ENCODE results near the gene TIAM2. TPM values are rescaled to one million over a fixed set of nuclear protein-coding genes. Genes with fewer than 3 reads are reported as not detected.

TIAM2 gene
- total RNA-seq, 1 experiment from 2014 or later = 3.8 TPM

GRCh38 chr6:155240905-155241600 lies 245.9 kb downstream of the TIAM2 start:
- BruUV-seq (replicated peaks) = no TSS peak
- Histone ChIP-seq H3K4me1 (no peaks in the 10 kb centered on the region), H3K27me3 (replicated peaks; ENCODE audit: control insufficient read depth, insufficient read depth, low read length) (no peaks in the 10 kb centered on the region), H3K9me3 (peaks cover 10% of the 10 kb centered on the region; the same call in 1 of the 2 replicates), H3K36me3 (ENCODE audit: control insufficient read depth, insufficient read depth, low read length) (no peaks in the 10 kb centered on the region), H3K4me3 (ENCODE audit: low read depth, low read length) (no peak overlapping the region)
- ChIA-PET POLR2A (no interaction called here), CTCF (interaction anchor here (0.6 kb wide), 1 partner anchor 525 kb away, joined by 5 read pairs; no protein-coding TSS in a partner anchor)
- Mint-ChIP-seq H3K9me3 (ENCODE audit: unreplicated experiment) (peaks cover 31% of the 10 kb centered on the region), H3K27ac (ENCODE audit: unreplicated experiment) (no peak overlapping the region), H3K27me3 (ENCODE audit: insufficient read depth, unreplicated experiment) (no peaks in the 10 kb centered on the region), H3K36me3 (ENCODE audit: insufficient read depth, unreplicated experiment) (peaks cover 11% of the 10 kb centered on the region), H3K4me3 (ENCODE audit: unreplicated experiment) (no peak overlapping the region), H3K4me1 (ENCODE audit: low read depth, unreplicated experiment) (no peaks in the 10 kb centered on the region)
- intact Hi-C loops (cut with micrococcal nuclease; ENCODE audit: unreplicated experiment) = loop anchor here (10.0 kb wide), 1 partner anchor 376 kb away; no protein-coding TSS in a partner anchor
- TF ChIP-seq CTCF (IDR thresholded peaks at IDR 0.05; ENCODE audit: insufficient read depth in 1 of 2, low read depth in 1 of 2, low read length in 1 of 2, severe bottlenecking in 1 of 2, unreplicated experiment in 1 of 2) = no peak
- DNase-seq = no peak

GRCh38 chr6:155241966-155242365 lies 246.9 kb downstream of the TIAM2 start:
- no peak for DNase-seq
- Mint-ChIP-seq H3K27me3 (ENCODE audit: insufficient read depth, unreplicated experiment) (no peaks in the 10 kb centered on the region), H3K4me3 (ENCODE audit: unreplicated experiment) (no peak overlapping the region), H3K27ac (ENCODE audit: unreplicated experiment) (no peak overlapping the region), H3K36me3 (ENCODE audit: insufficient read depth, unreplicated experiment) (peaks cover 15% of the 10 kb centered on the region), H3K9me3 (ENCODE audit: unreplicated experiment) (peaks cover 31% of the 10 kb centered on the region), H3K4me1 (ENCODE audit: low read depth, unreplicated experiment) (no peaks in the 10 kb centered on the region)
- Histone ChIP-seq H3K9me3 (peaks cover 8% of the 10 kb centered on the region; the same call in 1 of the 2 replicates), H3K27me3 (replicated peaks; ENCODE audit: control insufficient read depth, insufficient read depth, low read length) (no peaks in the 10 kb centered on the region), H3K4me1 (peaks cover 2% of the 10 kb centered on the region; the same call in 1 of the 2 replicates), H3K4me3 (ENCODE audit: low read depth, low read length) (no peak overlapping the region), H3K36me3 (ENCODE audit: control insufficient read depth, insufficient read depth, low read length) (no peaks in the 10 kb centered on the region)
- ChIA-PET CTCF (interaction anchor here (0.6 kb wide), 2 partner anchors 39 to 526 kb away, joined by 5 read pairs; no protein-coding TSS in a partner anchor), POLR2A (no interaction called here)
- TF ChIP-seq CTCF (IDR thresholded peaks at IDR 0.05; ENCODE audit: insufficient read depth in 1 of 2, low read depth in 1 of 2, low read length in 1 of 2, severe bottlenecking in 1 of 2, unreplicated experiment in 1 of 2) = no peak
- intact Hi-C loops (cut with micrococcal nuclease; ENCODE audit: unreplicated experiment) = loop anchor here (10.0 kb wide), 1 partner anchor 377 kb away; no protein-coding TSS in a partner anchor
- no TSS peak for BruUV-seq (replicated peaks)

- BruUV-seq (replicated peaks) = TSS peak; percentile 5
- POLR2A ChIA-PET = no interaction called here
- H3K36me3 Mint-ChIP-seq (ENCODE audit: insufficient read depth, unreplicated experiment) = peaks cover 31% of the 10 kb centered on the region
Observed at GRCh38 chr6:155244434-155244833, 249.3 kb downstream of the TIAM2 start.

More at GRCh38 chr6:155244434-155244833, 249.3 kb downstream of the TIAM2 start:
- Mint-ChIP-seq H3K27ac (ENCODE audit: unreplicated experiment) (no peak overlapping the region), H3K4me3 (ENCODE audit: unreplicated experiment) (no peak overlapping the region), H3K27me3 (ENCODE audit: insufficient read depth, unreplicated experiment) (no peaks in the 10 kb centered on the region), H3K4me1 (ENCODE audit: low read depth, unreplicated experiment) (peaks cover 11% of the 10 kb centered on the region), H3K9me3 (ENCODE audit: unreplicated experiment) (peaks cover 12% of the 10 kb centered on the region)
- CTCF ChIA-PET = no interaction called here
- Histone ChIP-seq H3K4me1 (peaks cover 21% of the 10 kb centered on the region), H3K9me3 (no peaks in the 10 kb centered on the region), H3K4me3 (ENCODE audit: low read depth, low read length) (no peak overlapping the region), H3K27me3 (replicated peaks; ENCODE audit: control insufficient read depth, insufficient read depth, low read length) (no peaks in the 10 kb centered on the region), H3K36me3 (ENCODE audit: control insufficient read depth, insufficient read depth, low read length) (peaks cover 2% of the 10 kb centered on the region; the same call in 1 of the 2 replicates)
- intact Hi-C loops (cut with micrococcal nuclease; ENCODE audit: unreplicated experiment) = loop anchor here (10.0 kb wide), 1 partner anchor 380 kb away; no protein-coding TSS in a partner anchor
- no peak for DNase-seq
- no peak for TF ChIP-seq CTCF (IDR thresholded peaks at IDR 0.05; ENCODE audit: insufficient read depth in 1 of 2, low read depth in 1 of 2, low read length in 1 of 2, severe bottlenecking in 1 of 2, unreplicated experiment in 1 of 2)

Measured in Caco-2 (cell line).